Activated T-cell treated with anti-CD3 and anti-CD28 coated beads for 4 hours (primary cell): ENCODE results near the gene NDRG3.

Experiments
- DNase-seq: peaks from one replicate; pipeline ENCODE4 v3.0.0-alpha.2; 2020

Gene NDRG3

GRCh38 chr20:36745927-36746659 lies at the start of gene NDRG3:
Gene NDRG3, minus strand, starts transcription at chr20:36746090. Its CDS starts 24,355 bp downstream, at chr20:36721735.
- peak; percentile 81 for DNase-seq

GRCh38 chr20:36794116-36794474 lies 48.2 kb upstream of the NDRG3 start:
- no peak for DNase-seq

- DNase-seq: no peak
These were observed 47.6 kb upstream of the NDRG3 start for GRCh38 chr20:36793294-36794115.

DNA sequence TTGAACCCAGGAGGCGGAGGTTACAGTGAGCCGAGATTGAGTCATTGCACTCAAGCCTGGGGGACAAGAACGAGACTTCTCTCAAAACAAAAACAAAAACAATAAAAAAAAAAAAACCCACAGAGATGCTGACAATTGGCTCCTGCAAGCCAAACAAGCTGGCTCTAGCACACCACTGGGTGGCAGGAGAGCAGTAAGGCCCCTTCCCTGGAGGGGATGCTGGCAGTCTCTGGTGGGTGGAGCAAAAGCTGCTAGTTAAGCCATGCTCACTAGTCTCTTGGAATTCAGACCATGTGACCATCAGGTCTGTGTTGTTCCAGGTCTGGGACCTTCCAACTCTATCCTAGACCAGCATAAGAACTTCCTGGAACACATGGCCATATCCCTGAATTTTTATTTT lies 46.5 kb upstream of the NDRG3 start:
- DNase-seq: no peak

DNA sequence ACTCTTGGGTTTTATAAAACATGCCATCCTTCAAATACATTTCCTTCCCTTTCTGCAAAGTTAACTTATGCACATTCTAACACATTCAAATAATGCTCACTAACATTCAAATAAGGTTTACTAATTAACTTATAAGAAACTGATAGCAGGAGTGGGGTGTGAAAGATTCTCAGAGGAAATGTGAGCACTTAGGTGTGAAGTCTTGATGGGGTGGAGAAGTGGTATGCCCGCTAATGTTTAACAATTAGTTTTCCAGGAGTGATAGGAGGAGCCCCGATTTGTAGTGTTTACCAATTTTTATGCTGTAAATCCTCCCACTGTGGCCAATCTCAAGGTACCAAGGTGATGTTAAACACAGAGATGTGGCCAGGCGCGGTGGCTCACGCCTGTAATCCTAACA lies 46.0 kb upstream of the NDRG3 start:
- DNase-seq: no peak

DNA sequence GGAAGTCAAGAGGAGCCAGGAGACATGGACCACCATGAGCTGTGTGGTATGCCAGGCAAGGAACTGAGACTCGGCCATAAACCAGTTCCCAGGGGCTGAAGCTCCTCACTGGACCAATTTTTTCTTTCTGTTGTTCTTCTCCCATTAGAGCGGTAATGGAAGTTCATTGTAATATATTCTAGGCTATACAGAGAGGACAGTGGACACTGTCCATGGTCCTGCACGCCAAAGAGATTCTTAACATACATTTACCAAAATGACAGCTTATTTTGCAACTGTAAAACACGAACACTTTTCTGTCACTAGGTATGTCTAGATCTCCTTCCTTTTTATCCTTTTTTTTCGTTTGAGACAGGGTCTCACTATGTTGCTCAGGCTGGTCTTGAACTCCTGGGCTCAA lies 40.8 kb upstream of the NDRG3 start:
- DNase-seq: no peak

DNA sequence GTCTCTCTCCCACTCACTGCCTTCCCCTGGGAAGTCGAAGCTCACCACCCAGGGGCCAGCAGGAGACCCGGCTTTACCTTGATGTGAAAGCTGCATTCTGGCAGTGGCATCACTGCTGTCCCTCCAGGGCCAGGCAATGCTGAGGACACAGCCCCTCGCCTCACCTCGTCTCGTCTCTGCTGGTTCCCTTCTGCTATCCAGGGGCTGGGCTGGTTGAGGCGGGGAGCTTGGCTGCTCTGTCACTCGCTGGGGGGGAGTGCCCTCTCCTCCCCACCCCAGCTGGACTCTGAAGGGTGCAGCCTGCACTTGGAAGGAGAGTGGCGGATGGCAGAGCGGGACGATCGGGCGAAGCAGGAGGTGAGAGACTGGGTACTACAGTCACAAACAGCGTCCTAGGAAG lies 40.4 kb upstream of the NDRG3 start:
- DNase-seq: no peak

GRCh38 chr20:36785308-36785707 lies 39.4 kb upstream of the NDRG3 start:
- DNase-seq: no peak

- DNase-seq: no peak
These were observed 39.0 kb upstream of the NDRG3 start for GRCh38 chr20:36784900-36785299.

DNA sequence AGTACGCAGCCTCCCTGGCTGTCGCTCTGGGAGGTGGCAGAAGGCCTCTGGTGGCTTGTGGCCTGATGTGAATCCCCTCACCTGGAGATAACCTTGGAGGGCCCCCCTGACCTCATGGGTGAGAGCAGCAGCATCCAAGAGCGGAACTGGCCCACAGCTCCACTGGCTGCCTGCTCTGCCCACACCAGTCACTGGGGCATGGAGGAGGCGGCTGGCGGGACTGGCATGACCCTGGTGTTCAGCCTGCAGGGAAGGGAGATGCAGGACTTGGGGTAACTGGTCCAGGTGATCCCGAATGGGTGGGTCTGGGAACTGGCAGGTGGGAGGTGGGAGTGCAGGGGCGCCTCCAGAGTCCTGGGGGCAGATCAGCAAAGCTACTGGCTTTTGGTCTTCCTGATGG lies 38.2 kb upstream of the NDRG3 start:
- DNase-seq: no peak

GRCh38 chr20:36779656-36780025 lies 33.8 kb upstream of the NDRG3 start:
- DNase-seq: no peak

DNA sequence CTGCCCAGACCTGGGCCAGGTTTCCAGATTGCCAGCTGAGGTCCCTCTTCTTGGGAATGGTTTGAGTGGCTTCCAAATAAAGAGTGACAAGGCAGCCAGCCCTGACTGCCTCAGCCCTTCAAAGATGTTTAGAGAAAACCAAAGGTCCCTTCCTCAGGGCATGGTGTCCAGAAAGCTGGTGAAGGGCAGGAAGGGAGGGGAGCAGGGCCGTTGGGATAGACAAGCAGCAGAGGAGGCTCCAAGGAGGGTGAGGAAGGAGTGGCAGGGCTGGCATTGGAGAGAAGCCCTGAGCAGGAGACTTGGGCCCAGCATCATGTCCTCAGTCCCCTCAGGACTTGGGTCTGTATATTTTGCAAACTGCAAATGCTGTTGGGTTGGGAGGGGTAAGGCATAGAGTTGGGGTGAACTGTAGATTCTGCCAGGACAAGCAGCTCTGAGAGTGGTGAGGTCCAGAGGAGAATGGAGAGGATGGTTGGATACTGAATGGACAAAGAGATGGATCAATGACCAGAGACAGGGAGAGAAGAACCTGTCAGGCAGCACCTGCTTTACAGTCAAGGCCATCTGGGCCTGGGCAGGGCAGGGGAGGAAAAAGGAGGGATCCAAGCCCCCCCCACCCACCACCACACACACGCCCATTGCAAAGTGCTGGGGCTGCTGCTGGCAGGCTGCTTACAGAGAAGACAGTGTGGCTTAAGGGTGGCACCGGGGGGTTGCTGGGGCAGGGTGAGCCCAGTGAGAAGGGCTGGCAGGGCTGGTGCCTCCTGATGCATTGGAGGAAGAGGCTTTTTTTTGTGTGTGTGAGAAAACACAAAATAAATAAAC lies 33.2 kb upstream of the NDRG3 start:
- no peak for DNase-seq

DNA sequence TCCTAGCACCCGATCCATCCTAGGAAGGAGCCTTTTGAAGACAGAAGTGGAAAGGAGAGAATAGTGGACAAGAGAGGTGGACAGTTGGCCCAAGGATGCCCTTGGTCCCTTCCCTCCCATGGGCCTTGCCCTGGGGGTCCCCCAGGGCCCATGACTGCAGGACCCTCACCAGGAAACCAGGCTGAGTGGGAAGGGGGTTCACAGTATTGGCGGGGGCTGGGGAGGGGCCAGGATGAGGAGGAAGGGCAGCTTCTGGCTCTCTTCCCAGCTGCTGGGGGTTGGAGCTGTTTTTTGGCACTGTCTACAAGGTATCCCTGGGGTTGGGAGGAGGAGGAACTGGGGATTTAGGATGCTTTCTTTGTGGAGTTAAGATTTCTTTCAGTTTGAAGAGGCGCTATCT lies 31.7 kb upstream of the NDRG3 start:
- no peak for DNase-seq

DNA sequence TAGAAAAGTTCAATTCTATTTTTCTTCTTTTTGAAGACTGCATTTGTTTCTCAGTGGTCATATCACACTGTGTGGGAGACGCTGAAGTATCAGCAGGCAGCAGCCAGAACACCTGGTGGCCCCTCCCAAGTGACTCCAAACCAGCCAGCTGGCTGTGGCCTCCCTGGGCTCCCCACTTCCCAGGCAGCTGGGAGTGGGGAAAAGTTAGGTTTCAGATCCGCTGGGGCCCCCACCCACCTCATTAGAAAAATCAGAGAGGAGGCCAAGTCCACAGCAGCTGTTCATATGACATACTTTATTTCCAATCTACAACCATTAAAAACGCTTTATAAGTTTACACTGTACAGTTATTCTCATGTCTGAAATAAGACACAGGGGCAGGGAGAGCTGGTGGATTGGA lies 31.3 kb upstream of the NDRG3 start:
- DNase-seq: no peak

DNA sequence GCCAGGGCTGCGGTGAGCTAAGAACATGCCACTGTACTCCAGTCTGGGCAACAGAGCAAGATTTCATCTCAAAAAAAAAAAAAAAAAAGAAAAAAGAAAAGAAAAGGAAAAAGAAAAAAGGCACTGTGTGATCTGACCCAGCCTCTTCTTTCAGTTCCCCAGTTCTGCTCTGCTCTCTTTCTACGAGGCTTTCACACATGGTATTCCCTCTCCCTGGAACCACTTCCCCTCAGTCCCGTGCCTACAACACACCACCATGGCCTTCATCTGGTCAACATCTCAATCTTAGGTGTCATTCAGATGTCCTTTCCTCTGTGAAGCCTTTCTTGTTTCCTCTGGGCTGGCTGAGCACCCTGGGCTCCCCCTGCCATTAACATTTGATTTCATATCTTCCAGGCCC lies 29.9 kb upstream of the NDRG3 start:
- no peak for DNase-seq

- no peak for DNase-seq
These were observed 29.3 kb upstream of the NDRG3 start for GRCh38 chr20:36775196-36775595.

GRCh38 chr20:36773597-36774390 lies 27.9 kb upstream of the NDRG3 start, which contains the start of gene DSN1:
Gene DSN1, minus strand, starts transcription at chr20:36773763. Its CDS starts 2,305 bp downstream, at chr20:36771458.
- DNase-seq: peak; percentile 97

DNA sequence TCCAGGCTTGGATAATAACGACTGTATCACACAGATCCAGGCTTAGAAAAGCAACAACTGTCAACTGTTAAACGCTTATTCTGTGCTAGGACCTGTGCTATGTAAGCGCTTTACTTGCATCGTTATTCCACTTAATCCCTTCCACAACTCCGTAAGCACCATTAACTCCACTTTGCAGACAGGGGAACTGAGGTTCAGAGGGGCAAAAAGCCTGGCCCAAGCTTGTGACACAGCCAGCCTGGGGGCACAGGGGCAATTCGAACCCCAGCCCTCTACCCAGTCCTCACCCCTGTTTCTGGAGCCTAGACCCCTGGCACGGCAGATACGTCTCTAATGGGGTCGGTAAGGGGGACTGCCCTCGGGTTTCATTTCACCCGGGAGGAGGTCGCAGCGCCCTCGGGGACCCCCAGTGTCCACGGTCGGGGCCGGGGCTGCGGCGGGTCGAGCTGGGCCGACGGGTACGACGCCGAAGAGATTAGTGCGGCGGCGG lies 27.3 kb upstream of the NDRG3 start:
- no peak for DNase-seq

- no peak for DNase-seq
These were observed 24.8 kb upstream of the NDRG3 start for GRCh38 chr20:36770680-36771079.

- DNase-seq: no peak
These were observed 23.0 kb upstream of the NDRG3 start for GRCh38 chr20:36768768-36769430.

- DNase-seq: no peak
These were observed 15.2 kb upstream of the NDRG3 start for GRCh38 chr20:36761125-36761524.

- DNase-seq: no peak
These were observed 14.8 kb upstream of the NDRG3 start for GRCh38 chr20:36760647-36761046.
